HT-29 (cell line): ENCODE results near the gene SLC41A3. TPM values are rescaled to one million over a fixed set of nuclear protein-coding genes. Genes with fewer than 3 reads are reported as not detected.

Source experiments
- DNase-seq: peaks from one replicate; pipeline ENCODE4 v3.0.0-alpha.2; 2015; ENCODE audit warnings: low spot score
- total RNA-seq: library from RNA; depleted of rRNA; stranded (reverse); fragments of >200 nt; shearing (Covaris generic); gene quantifications from 2 replicates; pipeline ENCODE4 v1.2.3, GENCODE V29; 2014

SLC41A3 gene
- total RNA-seq, 1 experiment from 2014 or later = 117 TPM

GRCh38 chr3:126121074-126121473, 37.1 kb upstream of the SLC41A3 start:
- DNase-seq = no peak

- DNase-seq = no peak
These were observed 36.1 kb upstream of the SLC41A3 start for GRCh38 chr3:126119976-126120375.

GRCh38 chr3:126119008-126119675, 35.2 kb upstream of the SLC41A3 start:
- DNase-seq = peak; percentile 27

- DNase-seq = no peak
These were observed 34.7 kb upstream of the SLC41A3 start for GRCh38 chr3:126118591-126118990.

- DNase-seq = no peak
These were observed 33.9 kb upstream of the SLC41A3 start for GRCh38 chr3:126117786-126118185.

- no peak for DNase-seq
These were observed 33.3 kb upstream of the SLC41A3 start for GRCh38 chr3:126117212-126117611.

- DNase-seq = no peak
These were observed 32.6 kb upstream of the SLC41A3 start for GRCh38 chr3:126116526-126116925.

- no peak for DNase-seq
These were observed 30.8 kb upstream of the SLC41A3 start for GRCh38 chr3:126114443-126115386.

- peak; percentile 38 for DNase-seq
These were observed 30.0 kb upstream of the SLC41A3 start for GRCh38 chr3:126113733-126114442.

GRCh38 chr3:126113238-126113555, 29.3 kb upstream of the SLC41A3 start:
- no peak for DNase-seq

GRCh38 chr3:126112531-126113237, 28.8 kb upstream of the SLC41A3 start:
- DNase-seq = no peak

- no peak for DNase-seq
These were observed 27.9 kb upstream of the SLC41A3 start for GRCh38 chr3:126111566-126112475.

GRCh38 chr3:126111126-126111551, 27.2 kb upstream of the SLC41A3 start:
- DNase-seq = no peak

- no peak for DNase-seq
These were observed 26.7 kb upstream of the SLC41A3 start for GRCh38 chr3:126110431-126111125.

GRCh38 chr3:126109880-126110235, 25.9 kb upstream of the SLC41A3 start:
- DNase-seq = no peak

- DNase-seq = no peak
These were observed 25.4 kb upstream of the SLC41A3 start for GRCh38 chr3:126109146-126109879.

GRCh38 chr3:126108676-126109050, 24.7 kb upstream of the SLC41A3 start:
- no peak for DNase-seq

GRCh38 chr3:126107957-126108675, 24.2 kb upstream of the SLC41A3 start:
- no peak for DNase-seq
